GM12878 (cell line): ENCODE measurements around the gene LAMP1. TPM values are rescaled to one million over a fixed set of nuclear protein-coding genes. Genes with fewer than 3 reads are reported as not detected.

Experiments
- ATAC-seq: fragments of 200-7000 bp; cut with Tn5 transposase; 3 replicates; pipeline ENCODE4 v1.9.1; 2020; ENCODE audit warnings: mild to moderate bottlenecking, moderate library complexity
- BruUV-seq: library from RNA; stranded (reverse); fragments of 400-500 nt; replicated peaks from 2 replicates; lab custom pipeline; 2021; lab: Mats Ljungman, UMichigan
- CTCF ChIA-PET: fragments of 300-600 bp; sonication (Branson Sonifier 250); formaldehyde crosslinking; extraction: SDS; loops from one replicate; lab custom pipeline; 2021; ENCODE audit warnings: inconsistent platforms; lab: Yijun Ruan, JAX
- POLR2A ChIA-PET: fragments of 350-600 bp; formaldehyde crosslinking; extraction: SDS; loops from one replicate; lab custom pipeline; 2021; ENCODE audit warnings: inconsistent platforms; lab: Charles Lee
- RAD21 ChIA-PET: fragments of 300-600 bp; sonication (Branson Sonifier 250); formaldehyde crosslinking; loops from one replicate; lab custom pipeline; 2023; ENCODE audit warnings: antibody characterized with exemption; ENCODE audit not compliant: unreplicated experiment; lab: Charles Lee
- SMC1A ChIA-PET: fragments of 300-600 bp; sonication (Branson Sonifier 250); formaldehyde crosslinking; loops from one replicate; lab custom pipeline; 2023; ENCODE audit not compliant: unreplicated experiment, uncharacterized antibody; lab: Charles Lee
- DNase-seq: peaks from one replicate; pipeline ENCODE4 v3.0.0-alpha.2; 2011; ENCODE audit warnings: low read depth, low spot score
- FAIRE-seq: peaks from 3 replicates; lab custom pipeline; 2011; peaks lifted over from hg19 to GRCh38; lab: Jason Lieb, UNC
- H2AFZ ChIP-seq: 2 replicates; pipeline ENCODE4 v1.6.0; 2011; ENCODE audit warnings: low read depth, low read length, control low read depth; ENCODE audit not compliant: control insufficient read depth
- H3K27ac ChIP-seq: 2 replicates; pipeline ENCODE4 v1.5.1; 2011; ENCODE audit warnings: control low read depth; ENCODE audit not compliant: control insufficient read depth, insufficient read depth
- H3K27me3 ChIP-seq, 2 experiments: replicated peaks in 1 of 2; 2 replicates each; pipeline versions ENCODE4 v1.6.0 to v1.6.1; 2011; ENCODE audit warnings: low read length in 1 of 2; ENCODE audit not compliant: control insufficient read depth in 2 of 2, insufficient read depth in 2 of 2
- H3K36me3 ChIP-seq, 2 experiments: 2 replicates each; pipeline ENCODE4 v1.5.1; 2011; ENCODE audit warnings: low read length in 1 of 2; ENCODE audit not compliant: control insufficient read depth in 2 of 2, insufficient read depth in 2 of 2
- H3K4me1 ChIP-seq: 2 replicates; pipeline ENCODE4 v1.6.1; 2011; ENCODE audit warnings: mild to moderate bottlenecking, low read length, moderate library complexity, mixed read lengths; ENCODE audit not compliant: control insufficient read depth, insufficient read depth
- H3K4me2 ChIP-seq: 2 replicates; pipeline ENCODE4 v1.6.0; 2011; ENCODE audit warnings: control low read depth; ENCODE audit not compliant: control insufficient read depth, insufficient read depth
- H3K4me3 ChIP-seq: fragments of 200-600 bp; sonication (generic); 2 replicates; pipeline ENCODE4 v1.5.1; 2016
- H3K79me2 ChIP-seq: 2 replicates; pipeline ENCODE4 v1.6.0; 2011; ENCODE audit warnings: low read length; ENCODE audit not compliant: control insufficient read depth, insufficient read depth
- H3K9ac ChIP-seq: 2 replicates; pipeline ENCODE4 v1.8.0; 2011; ENCODE audit warnings: low read length, control low read depth, mixed read lengths; ENCODE audit not compliant: control insufficient read depth, insufficient read depth
- H3K9me3 ChIP-seq: replicated peaks from 3 replicates; pipeline ENCODE4 v1.5.1; 2011; ENCODE audit warnings: mild to moderate bottlenecking, low read length; ENCODE audit not compliant: control insufficient read depth, insufficient read depth
- H4K20me1 ChIP-seq: 2 replicates; pipeline ENCODE4 v1.6.0; 2011; ENCODE audit not compliant: control insufficient read depth, insufficient read depth
- BCL3 ChIP-seq: IDR thresholded peaks from 2 replicates; pipeline ENCODE4 v1.6.1; 2011; ENCODE audit warnings: borderline replicate concordance, low read depth, mild to moderate bottlenecking, moderate library complexity, low read length; ENCODE audit not compliant: insufficient read depth, poor library complexity, severe bottlenecking
- JUND ChIP-seq: IDR thresholded peaks from 2 replicates; pipeline ENCODE4 v1.6.1; 2012; ENCODE audit warnings: low read depth, mild to moderate bottlenecking, low read length, improper control_type of control experiment, moderate library complexity
- NR2C2 ChIP-seq: IDR thresholded peaks from 2 replicates; pipeline ENCODE4 v1.6.1; 2011; ENCODE audit warnings: borderline replicate concordance, low read depth; ENCODE audit not compliant: control insufficient read depth, insufficient read length
- PAX5 ChIP-seq: IDR thresholded peaks from 2 replicates; pipeline ENCODE4 v1.6.1; 2011; ENCODE audit warnings: low read depth, low read length, borderline replicate concordance
- PML ChIP-seq: IDR thresholded peaks from 2 replicates; pipeline ENCODE4 v1.6.1; 2012; ENCODE audit warnings: low read length, inconsistent platforms
- RELA ChIP-seq: fragments of 450-650 bp; IDR thresholded peaks from 2 replicates; pipeline ENCODE4 v1.8.0; 2014; ENCODE audit warnings: borderline replicate concordance; ENCODE audit not compliant: partially characterized antibody
- RFX5 ChIP-seq: IDR thresholded peaks from 2 replicates; pipeline ENCODE4 v1.6.1; 2011; ENCODE audit warnings: low read depth, low read length, improper control_type of control experiment
- SMAD1 ChIP-seq: fragments of 450-650 bp; IDR thresholded peaks from 2 replicates; pipeline ENCODE4 v1.6.1; 2018; ENCODE audit warnings: mild to moderate bottlenecking, low read depth; ENCODE audit not compliant: partially characterized antibody
- USF2 ChIP-seq: IDR thresholded peaks from 2 replicates; pipeline ENCODE4 v1.6.1; 2011; ENCODE audit warnings: low read depth, low read length, improper control_type of control experiment, borderline replicate concordance
- WRNIP1 ChIP-seq: IDR thresholded peaks from 2 replicates; pipeline ENCODE4 v1.6.1; 2011; ENCODE audit warnings: low read depth, low read length, improper control_type of control experiment, borderline replicate concordance
- ZBTB4 ChIP-seq: fragments of 450-650 bp; formaldehyde crosslinking; IDR thresholded peaks from 2 replicates; pipeline ENCODE4 v1.4.0; 2022; ENCODE audit warnings: mild to moderate bottlenecking, moderate library complexity
- ZNF207 ChIP-seq: fragments of 450-650 bp; IDR thresholded peaks from 2 replicates; pipeline ENCODE4 v1.6.1; 2014; ENCODE audit warnings: antibody characterized with exemption, mild to moderate bottlenecking, borderline replicate concordance
- WGBS: methylation state at CpG from one replicate; pipeline ENCODE4 v1.1.6; 2016; ENCODE audit warnings: low lambda C conversion rate; ENCODE audit not compliant: insufficient replicate concordance, insufficient coverage; ENCODE audit errors: missing lambda C conversion rate; 5-methylcytosine and 5-hydroxymethylcytosine counted together
- in situ Hi-C: fragments of 300-500 bp; cut with MboI; formaldehyde crosslinking; loops from 9 replicates; pipeline ENCODE4 v1.14.3; 2018; ENCODE audit warnings: mixed read lengths
- intact Hi-C: fragments of 100-400 bp; cut with micrococcal nuclease; formaldehyde crosslinking; loops from one replicate; pipeline ENCODE4 v1.14.2; 2022; ENCODE audit not compliant: unreplicated experiment
- polyA plus RNA-seq, 11 experiments: library from polyadenylated mRNA; depleted of rRNA in 4 of 11; unstranded in 6 of 11; stranded (reverse) in 5 of 11; fragments of >200 nt; fragmentation: Nextera tagmentation in 4 of 11; fragmentation: Illumina TruSeq in 1 of 11; extraction: Ambion mirVana in 4 of 11; extraction: Trizol in 1 of 11; gene quantifications; 1 replicate in 1 of 11; 2 replicates in 10 of 11; pipeline versions ENCODE4 v1.2.1 to v1.2.3, GENCODE V29; 2011 to 2016; ENCODE audit warnings: inconsistent platforms in 2 of 11, missing spikeins in 2 of 11, low read depth in 1 of 11
- total RNA-seq, 4 experiments: library from RNA; depleted of rRNA in 3 of 4; stranded (reverse); fragments of >200 nt in 3 of 4; fragmentation: Illumina TruSeq in 1 of 4; extraction: Trizol in 1 of 4; gene quantifications; 2 replicates each; pipeline versions ENCODE4 v1.2.1 to v1.2.3, GENCODE V29; 2013 to 2021
- TF ChIP-seq, protein P1 (sequence below): fragments of 150-350 bp; IDR thresholded peaks from 2 replicates; pipeline ENCODE4 v1.6.1; 2014; ENCODE audit warnings: mild to moderate bottlenecking, low read depth, low read length
- TF ChIP-seq, protein P2 (sequence below): fragments of 450-650 bp; IDR thresholded peaks from 2 replicates; pipeline ENCODE4 v1.6.1; 2017; ENCODE audit warnings: mild to moderate bottlenecking

The LAMP1 gene
- total and polyA plus RNA-seq, 10 of the 15 experiments (the other 5 are each of a cell fraction or from before 2014, with no cell fraction given) = 2.5 to 83.0 (median 32.7) TPM

GRCh38 chr13:113351514-113352026, 54.5 kb downstream of the LAMP1 start (continued):
- TF ChIP-seq, protein P1, sequence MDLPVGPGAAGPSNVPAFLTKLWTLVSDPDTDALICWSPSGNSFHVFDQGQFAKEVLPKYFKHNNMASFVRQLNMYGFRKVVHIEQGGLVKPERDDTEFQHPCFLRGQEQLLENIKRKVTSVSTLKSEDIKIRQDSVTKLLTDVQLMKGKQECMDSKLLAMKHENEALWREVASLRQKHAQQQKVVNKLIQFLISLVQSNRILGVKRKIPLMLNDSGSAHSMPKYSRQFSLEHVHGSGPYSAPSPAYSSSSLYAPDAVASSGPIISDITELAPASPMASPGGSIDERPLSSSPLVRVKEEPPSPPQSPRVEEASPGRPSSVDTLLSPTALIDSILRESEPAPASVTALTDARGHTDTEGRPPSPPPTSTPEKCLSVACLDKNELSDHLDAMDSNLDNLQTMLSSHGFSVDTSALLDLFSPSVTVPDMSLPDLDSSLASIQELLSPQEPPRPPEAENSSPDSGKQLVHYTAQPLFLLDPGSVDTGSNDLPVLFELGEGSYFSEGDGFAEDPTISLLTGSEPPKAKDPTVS = no peak
- TF ChIP-seq WRNIP1 = no peak
- no peak for TF ChIP-seq ZNF207
- TF ChIP-seq, all 136 proteins: peak for 0

GRCh38 chr13:113353254-113353653, 56.2 kb downstream of the LAMP1 start:
- H3K27ac ChIP-seq = no peak overlapping the region
- H4K20me1 ChIP-seq = no peaks in the 10 kb centered on the region
- 39% methylated on average over 12 of the region's 12 CpGs for WGBS
- H3K9ac ChIP-seq = no peak overlapping the region
- intact Hi-C loops = no loop called here
- DNase-seq = no peak
- H3K79me2 ChIP-seq = no peaks in the 10 kb centered on the region
- H3K27me3 ChIP-seq = no peaks in the 10 kb centered on the region
- no peaks in the 10 kb centered on the region for H3K36me3 ChIP-seq
- ATAC-seq = no peak
- in situ Hi-C loops = no loop called here
- no peak overlapping the region for H2AFZ ChIP-seq
- ChIA-PET RAD21 (no interaction called here), SMC1A (no interaction called here), POLR2A (no interaction called here), CTCF (no interaction called here)
- no peak for FAIRE-seq
- H3K4me3 ChIP-seq = no peak overlapping the region
- no peaks in the 10 kb centered on the region for H3K9me3 ChIP-seq
- BruUV-seq = no TSS peak
- no peak overlapping the region for H3K4me2 ChIP-seq
- no peaks in the 10 kb centered on the region for H3K4me1 ChIP-seq
- no peak for TF ChIP-seq JUND
- TF ChIP-seq RELA = no peak
- TF ChIP-seq RFX5 = no peak
- TF ChIP-seq USF2 = no peak
- TF ChIP-seq ZBTB4 (CRISPR knock-in tag) = no peak
- no peak for TF ChIP-seq SMAD1
- TF ChIP-seq PML = no peak
- no peak for TF ChIP-seq NR2C2
- TF ChIP-seq, protein P2, sequence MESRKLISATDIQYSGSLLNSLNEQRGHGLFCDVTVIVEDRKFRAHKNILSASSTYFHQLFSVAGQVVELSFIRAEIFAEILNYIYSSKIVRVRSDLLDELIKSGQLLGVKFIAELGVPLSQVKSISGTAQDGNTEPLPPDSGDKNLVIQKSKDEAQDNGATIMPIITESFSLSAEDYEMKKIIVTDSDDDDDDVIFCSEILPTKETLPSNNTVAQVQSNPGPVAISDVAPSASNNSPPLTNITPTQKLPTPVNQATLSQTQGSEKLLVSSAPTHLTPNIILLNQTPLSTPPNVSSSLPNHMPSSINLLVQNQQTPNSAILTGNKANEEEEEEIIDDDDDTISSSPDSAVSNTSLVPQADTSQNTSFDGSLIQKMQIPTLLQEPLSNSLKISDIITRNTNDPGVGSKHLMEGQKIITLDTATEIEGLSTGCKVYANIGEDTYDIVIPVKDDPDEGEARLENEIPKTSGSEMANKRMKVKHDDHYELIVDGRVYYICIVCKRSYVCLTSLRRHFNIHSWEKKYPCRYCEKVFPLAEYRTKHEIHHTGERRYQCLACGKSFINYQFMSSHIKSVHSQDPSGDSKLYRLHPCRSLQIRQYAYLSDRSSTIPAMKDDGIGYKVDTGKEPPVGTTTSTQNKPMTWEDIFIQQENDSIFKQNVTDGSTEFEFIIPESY = no peak
- TF ChIP-seq BCL3 = no peak
- no peak for TF ChIP-seq PAX5
